GM19043 (cell line): Measurements from ENCODE around the gene ZFP36L2.
"Not testable (repeated sequence)": the region's sequence is repeated elsewhere in the genome, so short reads cannot be mapped to it uniquely, and the experiment has no call there.

Source experiments
- ATAC-seq: cut with Tn5 transposase; IDR thresholded peaks from one replicate; pipeline ENCODE4 v1.9.1; 2021; ENCODE audit warnings: low read depth; ENCODE audit not compliant: unreplicated experiment

The ZFP36L2 gene

DNA sequence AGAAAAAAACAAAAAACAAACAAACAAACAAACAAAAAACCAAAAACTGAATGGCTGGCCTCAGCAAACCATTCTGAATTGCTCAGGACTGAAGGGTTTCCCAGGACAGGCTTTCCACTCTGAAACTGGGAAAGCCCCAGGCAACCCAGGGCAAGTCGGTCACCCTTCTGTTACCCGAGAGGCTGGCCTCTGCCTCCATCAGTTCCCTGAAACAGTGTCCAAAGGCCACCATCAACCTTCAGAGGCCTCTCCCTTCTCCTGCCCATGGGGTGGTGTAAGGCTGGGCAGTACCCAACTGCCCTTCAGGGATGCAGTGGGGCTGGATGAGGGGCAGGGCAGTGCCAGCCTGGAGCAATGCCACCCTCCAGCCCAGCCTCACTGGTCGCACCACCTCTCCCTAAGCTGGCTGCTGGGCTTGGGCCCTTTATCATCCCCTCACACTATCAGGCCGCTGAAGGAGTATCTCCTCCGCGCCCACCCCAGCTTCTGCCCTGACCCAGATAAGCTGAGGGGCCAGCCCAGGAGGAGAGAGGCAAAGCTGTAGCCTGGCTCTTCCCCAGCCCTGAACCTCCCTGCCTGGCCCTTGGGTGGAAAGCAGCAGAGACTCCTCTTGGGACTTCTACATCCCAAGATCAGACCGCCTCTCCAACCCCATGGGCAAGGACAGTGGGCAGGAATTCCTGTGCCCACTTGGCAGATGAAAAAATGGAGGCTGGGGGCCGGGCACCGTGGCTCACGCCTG lies 35.9 kb downstream of the ZFP36L2 start:
- no peak for ATAC-seq

DNA sequence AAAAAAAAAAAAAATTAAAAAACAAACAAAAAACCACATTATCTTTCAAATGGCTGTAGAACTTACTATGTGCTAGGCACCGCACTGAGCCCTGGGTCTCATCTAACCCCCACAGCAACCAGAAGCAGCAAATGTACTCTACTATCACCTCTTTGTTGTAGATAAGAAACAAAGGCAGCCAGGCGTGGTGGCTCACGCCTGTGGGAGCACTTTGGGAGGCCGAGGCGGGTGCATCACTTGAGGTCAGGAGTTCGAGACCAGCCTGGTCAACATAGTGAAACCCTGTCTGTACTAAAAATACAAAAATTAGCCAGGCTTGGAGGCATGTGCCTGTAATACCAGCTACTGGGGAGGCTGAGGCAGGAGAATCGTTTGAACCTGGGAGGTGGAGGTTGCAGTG lies 36.5 kb downstream of the ZFP36L2 start:
- ATAC-seq, result not testable (repeated sequence)

DNA sequence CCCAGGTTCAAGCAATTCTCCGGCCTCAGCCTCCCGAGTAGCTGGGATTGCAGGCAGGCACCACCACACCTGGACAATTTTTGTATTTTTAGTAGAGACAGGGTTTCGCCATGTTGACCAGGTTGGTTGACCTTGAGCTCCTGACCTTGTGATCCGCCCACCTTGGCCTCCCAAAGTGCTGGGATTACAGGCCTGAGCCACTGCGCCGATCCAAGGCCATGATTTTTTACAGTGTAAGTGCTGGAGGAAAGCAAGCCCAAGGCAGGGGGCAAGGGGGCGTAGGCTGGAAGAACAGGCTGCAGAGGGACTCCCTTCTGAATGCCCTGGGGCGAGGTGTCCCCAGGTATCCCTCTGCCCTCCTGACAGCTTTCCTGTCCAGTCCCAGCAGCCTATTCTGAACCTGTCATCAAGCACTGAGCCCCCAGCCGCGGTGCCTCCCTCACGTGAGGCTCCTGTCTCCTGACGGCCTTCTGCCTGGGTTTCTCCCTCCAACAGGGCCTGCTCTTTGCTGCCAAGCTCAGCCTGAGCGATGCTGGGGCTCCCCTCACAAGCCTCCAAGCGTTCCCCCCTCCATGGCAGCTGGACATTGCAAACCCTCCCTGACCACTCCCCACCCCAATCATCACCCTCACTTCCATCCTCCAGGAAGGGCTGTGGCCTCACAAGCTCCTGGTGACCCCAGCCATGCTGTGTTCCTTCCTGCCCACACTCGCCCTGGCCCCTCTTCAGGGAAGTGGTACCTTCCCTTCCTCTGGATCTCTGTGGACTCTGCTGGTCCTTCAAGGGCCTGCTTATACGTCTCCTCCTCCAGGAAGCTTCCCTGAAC lies 37.6 kb downstream of the ZFP36L2 start:
- no peak for ATAC-seq

DNA sequence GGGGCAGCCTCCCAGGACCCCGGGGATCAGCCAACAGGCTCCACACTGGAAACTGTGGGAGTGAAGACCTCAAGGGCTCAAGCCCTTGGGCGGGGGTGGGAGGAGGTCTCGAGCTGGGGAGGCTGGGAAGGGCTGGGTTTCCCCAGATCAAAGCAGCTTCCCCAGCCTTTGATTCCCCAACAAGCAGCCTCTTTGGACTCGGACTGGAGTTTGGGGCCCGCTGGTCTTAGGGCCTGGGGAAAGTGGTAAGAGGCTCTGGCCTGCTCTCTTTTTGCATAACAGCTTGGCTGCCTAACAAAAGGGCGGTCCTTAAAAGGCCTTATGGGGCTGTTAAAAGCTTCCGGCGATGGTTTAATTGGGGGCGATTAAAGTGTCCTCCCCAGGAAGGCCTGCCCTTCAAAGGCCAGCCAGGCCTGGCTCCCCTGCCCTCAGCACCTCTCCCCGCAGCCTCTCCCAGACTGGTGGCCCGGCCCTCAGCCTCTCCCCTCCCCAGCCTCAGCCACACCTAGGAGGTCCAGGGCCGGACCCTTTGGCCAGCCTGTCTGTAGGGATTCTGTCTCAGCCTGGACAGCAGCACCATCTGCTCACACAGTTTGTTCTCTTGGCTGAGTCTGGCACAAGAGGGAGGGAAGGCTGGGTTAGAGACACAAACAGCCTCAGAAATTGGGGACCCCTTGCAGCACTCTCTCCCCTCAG lies 39.6 kb downstream of the ZFP36L2 start:
- no peak for ATAC-seq

DNA sequence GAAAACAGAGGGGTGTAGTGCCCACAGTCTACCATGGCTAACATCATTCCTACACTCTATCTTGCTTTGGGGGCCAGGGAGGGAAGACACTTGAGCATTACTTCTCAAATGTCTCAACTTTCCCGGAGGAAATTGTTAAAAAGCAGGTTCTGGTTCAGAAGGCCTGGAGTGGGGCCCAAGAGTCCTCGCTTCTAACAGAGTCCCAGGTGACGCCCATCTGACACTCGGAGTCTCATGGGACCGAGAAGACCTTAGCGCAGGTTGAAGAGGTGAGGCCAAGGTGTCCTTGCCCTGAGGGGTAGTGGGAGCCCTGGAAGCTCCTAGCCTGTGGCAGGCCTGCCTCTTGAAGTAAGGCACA lies 40.1 kb downstream of the ZFP36L2 start:
- no peak for ATAC-seq

DNA sequence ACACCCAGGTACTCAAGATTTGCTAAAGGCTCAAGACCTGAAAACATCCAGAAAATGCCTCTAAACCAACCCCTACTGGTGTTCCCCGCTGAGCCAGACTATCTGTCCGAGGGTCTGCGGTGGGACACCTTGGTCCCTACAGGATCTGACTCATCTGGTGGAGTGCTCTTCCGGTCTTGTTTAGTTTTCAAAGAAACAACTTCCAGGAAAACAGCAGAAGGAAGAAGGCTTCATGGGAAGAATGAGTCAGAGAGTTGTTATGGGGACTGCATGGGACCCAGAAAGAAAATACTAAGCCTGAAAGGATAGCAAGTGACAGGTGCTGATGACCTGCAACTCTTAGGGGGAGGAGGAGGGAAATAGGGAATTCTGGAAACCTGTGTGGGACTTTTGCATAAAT lies 41.3 kb downstream of the ZFP36L2 start:
- ATAC-seq, result no peak

DNA sequence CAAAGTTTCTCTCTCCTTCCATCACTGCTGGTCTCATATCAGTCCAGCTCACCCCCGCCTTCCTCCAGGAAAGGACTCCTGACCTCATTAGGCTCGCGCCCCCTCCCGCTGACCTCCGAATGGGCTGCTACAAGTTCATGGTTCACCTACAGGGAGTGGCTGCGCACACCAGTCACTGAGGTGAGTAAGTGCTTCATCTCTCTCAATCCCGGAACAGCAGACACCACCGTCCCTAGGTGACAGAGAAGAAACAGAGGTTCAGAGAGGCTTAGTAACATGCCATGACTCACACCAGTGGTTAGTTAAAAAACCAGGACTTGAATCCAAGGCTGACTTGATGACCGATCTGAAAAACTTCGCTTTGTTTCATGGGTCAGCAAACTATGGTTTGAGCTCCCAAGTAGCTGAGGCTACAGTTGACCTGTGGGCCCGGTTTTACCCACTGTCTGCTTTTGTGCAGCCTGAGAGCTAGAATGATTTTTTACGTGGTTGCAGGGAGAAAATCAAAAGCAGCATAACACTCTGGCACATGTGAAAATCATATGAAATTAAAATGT lies 42.0 kb downstream of the ZFP36L2 start:
- ATAC-seq, result no peak

DNA sequence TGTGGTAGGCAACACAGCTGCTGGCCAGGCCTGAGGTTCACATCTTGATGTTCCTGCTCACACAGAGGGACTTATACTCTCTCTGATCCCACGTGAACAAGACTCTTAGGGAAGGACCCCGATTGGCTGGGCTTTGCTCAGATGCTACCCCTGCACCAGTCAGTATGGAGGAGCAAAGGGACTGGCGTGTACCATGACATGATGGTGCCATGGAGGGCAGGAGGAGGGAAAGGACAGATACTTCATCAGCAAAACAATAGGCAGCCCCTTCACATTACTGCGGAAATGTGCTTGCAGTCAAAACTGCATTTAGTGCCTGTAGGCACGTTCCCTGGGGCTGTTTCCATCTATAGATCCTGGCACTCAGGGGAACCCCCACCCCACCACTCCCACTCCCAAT lies 42.7 kb downstream of the ZFP36L2 start:
- ATAC-seq, result no peak

DNA sequence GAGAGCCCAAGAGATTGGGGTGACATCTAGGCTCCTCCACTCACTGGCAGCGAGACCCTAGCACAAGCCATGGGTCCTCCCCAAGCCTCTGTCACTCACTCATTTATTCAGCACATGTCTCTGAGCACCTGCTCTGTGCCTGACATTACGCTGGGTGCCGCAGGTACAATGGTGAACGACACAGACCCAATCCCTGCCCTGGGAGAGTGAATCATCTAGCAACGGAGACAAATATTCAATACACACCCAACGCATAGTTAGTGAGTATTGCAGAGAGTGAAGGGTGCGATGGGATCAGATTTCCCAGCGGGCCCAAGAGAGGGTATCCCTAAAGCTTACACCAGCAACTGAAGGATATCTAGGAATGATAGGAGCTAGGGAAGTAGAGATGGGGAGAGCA lies 45.5 kb downstream of the ZFP36L2 start:
- no peak for ATAC-seq

DNA sequence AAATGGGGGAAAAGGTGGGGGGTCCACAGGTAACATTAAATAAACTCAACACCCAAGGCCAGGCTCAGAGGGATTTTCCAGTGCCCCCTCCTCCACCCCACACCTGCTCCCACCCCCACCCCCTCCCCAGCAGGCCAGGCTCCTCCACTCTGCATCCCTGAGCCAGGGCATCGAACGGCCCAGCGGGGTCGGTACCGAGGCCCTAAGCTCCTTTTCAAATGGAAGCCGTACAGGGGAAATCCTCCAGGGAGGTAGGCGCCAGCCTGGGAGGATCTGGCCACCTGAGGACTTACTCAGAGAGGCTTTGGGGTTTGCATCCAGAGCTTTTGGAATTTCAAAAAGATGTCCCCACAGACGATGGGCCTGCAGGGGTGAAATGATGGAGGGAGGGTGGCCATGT lies 46.5 kb downstream of the ZFP36L2 start:
- no peak for ATAC-seq

DNA sequence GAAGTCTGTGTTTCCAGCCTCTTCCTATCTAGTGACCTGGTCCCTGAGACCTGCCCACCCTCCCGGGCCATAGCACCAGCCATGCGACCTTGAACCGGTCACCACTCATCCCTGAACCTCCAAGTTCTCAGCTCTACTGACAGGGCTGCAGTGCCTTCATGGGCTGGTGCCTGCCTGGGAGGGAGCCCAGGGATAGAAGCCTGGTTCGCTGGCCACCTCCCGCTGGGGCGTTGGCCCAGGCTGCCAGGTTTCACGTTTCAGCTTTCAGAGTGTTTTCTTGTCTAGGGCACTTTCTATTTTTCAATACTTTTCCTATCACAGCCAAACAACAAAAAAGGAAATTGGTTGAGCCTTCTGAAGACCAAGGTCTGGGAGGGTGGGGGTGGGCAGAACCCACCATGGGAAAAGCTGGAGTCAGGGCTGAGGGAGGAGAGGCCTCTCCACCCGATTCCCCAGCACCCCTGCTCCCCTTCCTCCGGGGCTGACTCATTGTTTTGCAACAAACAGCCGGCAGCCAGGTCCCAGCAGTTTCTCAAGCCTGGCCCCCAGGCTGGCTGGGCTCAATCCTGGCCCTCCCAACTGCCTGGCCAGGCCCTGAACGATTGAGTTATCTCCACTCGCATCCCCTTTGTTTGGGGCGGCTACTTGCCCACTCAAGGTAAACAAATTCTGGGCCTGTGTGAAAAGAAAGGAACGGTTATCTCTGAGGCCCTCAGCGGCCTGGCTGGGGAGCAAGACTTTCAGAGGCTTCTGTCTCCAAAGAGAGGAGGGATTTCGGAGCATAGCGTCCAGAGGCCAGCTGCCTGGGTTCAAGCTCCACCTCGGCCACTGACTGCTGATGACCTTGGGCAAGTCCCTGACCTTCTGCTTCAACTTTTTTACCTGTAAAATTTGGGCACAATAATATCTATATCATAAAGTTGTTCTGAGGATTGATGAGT lies 47.5 kb downstream of the ZFP36L2 start:
- ATAC-seq, result no peak

DNA sequence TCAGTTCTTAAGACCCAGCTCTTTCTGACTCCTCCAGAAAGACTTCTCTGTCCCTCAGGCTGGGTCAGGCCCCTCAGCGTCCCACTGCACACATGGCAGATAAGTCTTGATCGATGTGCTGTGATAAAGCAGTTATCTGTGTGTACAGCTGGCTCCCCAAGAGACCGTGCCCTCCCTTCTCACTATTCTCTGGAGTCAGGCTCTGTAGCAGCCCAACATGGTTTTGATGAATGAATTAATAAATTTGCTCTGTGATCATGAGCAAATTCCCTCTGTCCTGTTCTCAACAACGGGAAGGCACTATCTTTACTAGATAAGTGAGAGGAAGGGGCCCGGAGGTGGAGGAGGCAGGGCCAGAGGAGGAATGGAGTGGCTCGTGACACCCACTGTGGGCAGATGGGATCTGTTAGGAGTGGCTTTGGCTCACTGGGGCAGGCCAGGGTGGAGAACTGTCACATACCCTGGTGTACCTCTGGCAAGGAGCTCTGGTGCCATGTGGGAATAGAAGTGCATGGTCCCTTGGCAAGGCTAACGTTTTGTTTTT lies 48.3 kb downstream of the ZFP36L2 start:
- ATAC-seq, result no peak

DNA sequence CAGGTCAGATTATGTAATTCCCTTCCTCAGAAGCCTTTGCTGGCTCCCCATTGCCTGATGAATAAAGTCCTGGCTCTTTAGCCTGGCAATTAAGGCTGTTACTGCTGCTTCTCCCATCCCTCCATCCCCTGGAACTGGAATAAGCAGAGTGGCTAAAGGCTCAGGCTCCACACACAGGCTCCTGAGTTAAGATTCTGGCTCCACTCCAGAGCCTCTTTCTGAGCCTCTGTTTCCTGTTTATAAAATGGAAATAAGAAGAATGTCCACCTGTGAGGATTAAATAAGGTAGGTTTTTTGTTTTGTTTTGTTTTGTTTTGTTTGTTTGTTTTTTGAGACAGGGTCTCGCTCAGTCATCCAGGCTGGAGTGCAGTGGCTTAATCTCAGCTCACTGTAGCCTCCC lies 50.0 kb downstream of the ZFP36L2 start:
- ATAC-seq, result no peak

DNA sequence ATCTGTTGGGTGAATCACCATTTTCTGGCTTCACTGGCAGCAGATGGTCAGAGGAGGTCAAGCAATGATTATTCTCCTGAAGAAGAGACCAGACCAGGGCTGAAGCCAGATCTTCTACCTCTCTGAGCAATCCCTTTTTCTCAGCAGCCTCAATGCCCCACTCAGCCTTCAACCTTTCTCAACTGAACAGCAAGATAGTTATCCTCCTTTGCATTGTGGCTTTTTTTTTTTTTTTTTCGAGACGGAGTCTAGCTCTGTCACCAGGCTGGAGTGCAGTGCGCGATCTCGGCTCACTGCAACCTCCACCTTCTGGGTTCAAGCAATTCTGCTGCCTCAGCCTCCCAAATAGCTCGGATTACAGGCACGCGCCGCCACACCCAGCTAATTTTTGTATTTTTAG lies 50.5 kb downstream of the ZFP36L2 start:
- ATAC-seq, result no peak

DNA sequence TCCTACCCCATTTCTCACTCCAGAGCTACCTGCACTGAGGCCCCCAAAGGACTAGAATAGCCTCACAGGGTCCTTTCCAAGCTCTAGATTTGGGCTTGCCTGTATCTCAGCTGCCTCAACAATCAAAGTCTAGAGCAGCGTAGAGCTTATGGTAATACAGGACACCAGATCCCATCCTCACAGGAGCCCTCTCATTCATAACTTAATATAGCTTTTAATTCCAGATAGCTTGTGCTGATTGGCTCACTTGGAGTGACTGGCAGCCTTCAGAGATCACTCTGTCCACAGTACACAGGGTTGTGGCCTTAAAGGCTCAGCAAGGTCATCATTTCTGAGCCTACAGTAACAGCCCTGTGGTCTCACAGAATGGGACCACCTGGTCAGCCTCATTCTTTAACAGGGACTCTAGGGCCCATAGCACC lies 51.4 kb downstream of the ZFP36L2 start:
- ATAC-seq, result no peak

DNA sequence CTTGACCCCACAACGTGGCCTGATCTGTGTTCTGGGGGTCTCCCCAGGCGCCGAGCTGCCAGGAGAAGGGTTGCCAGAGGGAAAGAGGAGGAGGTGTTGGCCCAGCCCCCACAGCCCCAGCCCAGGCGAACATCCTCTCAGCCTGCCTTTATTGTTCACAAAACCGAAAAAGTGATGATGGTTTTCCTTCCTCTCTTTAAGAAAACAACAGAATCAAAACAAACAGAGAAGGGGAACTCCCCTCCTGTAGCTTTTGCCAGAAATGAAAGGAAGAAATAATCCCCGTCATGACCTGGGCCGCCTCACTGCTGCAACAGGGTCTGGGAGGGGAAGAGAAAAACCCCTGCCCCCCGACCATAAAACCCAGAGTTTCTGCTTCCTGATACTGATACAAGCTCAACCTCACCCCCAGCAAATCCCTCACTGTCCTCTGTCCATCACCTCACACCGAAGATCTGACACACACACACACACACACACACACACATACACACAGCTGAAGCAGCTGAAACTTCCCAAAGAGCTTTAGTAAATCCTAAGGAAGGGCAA lies 52.0 kb downstream of the ZFP36L2 start:
- ATAC-seq, result peak; percentile 77
